ENCODE measurements around the gene MCMBP.
A peak's percentile ranks its signal among the peaks of the same experiment; 100 is the strongest.
"Not testable (repeated sequence)": the region's sequence is repeated elsewhere in the genome, so short reads cannot be mapped to it uniquely, and the experiment has no call there.

Gene MCMBP

GRCh38 chr10:119878524-119878923 is 5.9 kb upstream of the MCMBP start:
- DNase-seq (ENCODE audit: low read depth): no peak

- peak; percentile 67 for DNase-seq (ENCODE audit: low read depth)
Observed at GRCh38 chr10:119872860-119873681, 428 bp upstream of the MCMBP start.

GRCh38 chr10:119871881-119872609 is 598 bp downstream of the MCMBP start:
- no peak for DNase-seq (ENCODE audit: low read depth)

GRCh38 chr10:119869398-119869797 is 3.2 kb downstream of the MCMBP start:
- DNase-seq (ENCODE audit: low read depth): not testable (repeated sequence)

- DNase-seq (ENCODE audit: low read depth): no peak
Observed at GRCh38 chr10:119867317-119867716, 5.3 kb downstream of the MCMBP start.

- DNase-seq (ENCODE audit: low read depth): no peak
Observed at GRCh38 chr10:119865699-119866240, 6.9 kb downstream of the MCMBP start.

GRCh38 chr10:119863951-119864565 is 8.6 kb downstream of the MCMBP start:
- no peak for DNase-seq (ENCODE audit: low read depth)

GRCh38 chr10:119862524-119862923 is 10.1 kb downstream of the MCMBP start:
- no peak for DNase-seq (ENCODE audit: low read depth)

- no peak for DNase-seq (ENCODE audit: low read depth)
Observed at GRCh38 chr10:119860866-119861607, 11.6 kb downstream of the MCMBP start.

- DNase-seq (ENCODE audit: low read depth): no peak
Observed at GRCh38 chr10:119859420-119860258, 13.0 kb downstream of the MCMBP start.

- no peak for DNase-seq (ENCODE audit: low read depth)
Observed at GRCh38 chr10:119858063-119858462, 14.6 kb downstream of the MCMBP start.

- DNase-seq (ENCODE audit: low read depth): no peak
Observed at GRCh38 chr10:119853574-119853973, 19.1 kb downstream of the MCMBP start.

GRCh38 chr10:119852822-119853221 is 19.8 kb downstream of the MCMBP start:
- no peak for DNase-seq (ENCODE audit: low read depth)

- DNase-seq (ENCODE audit: low read depth): no peak
Observed at GRCh38 chr10:119852277-119852676, 20.4 kb downstream of the MCMBP start.

GRCh38 chr10:119849944-119850343 is 22.7 kb downstream of the MCMBP start:
- no peak for DNase-seq (ENCODE audit: low read depth)

- DNase-seq (ENCODE audit: low read depth): no peak
Observed at GRCh38 chr10:119849031-119849789, 23.4 kb downstream of the MCMBP start.

- DNase-seq (ENCODE audit: low read depth): no peak
Observed at GRCh38 chr10:119845656-119846055, 27.0 kb downstream of the MCMBP start.

- DNase-seq (ENCODE audit: low read depth): no peak
Observed at GRCh38 chr10:119834188-119834587, 38.5 kb downstream of the MCMBP start.

GRCh38 chr10:119832951-119833350 is 39.7 kb downstream of the MCMBP start:
- DNase-seq (ENCODE audit: low read depth): no peak

GRCh38 chr10:119831656-119832055 is 41.0 kb downstream of the MCMBP start:
- no peak for DNase-seq (ENCODE audit: low read depth)
